WI38 (cell line): Measurements from ENCODE around the gene ALPP.
"Not testable (repeated sequence)": the region's sequence is repeated elsewhere in the genome, so short reads cannot be mapped to it uniquely, and the experiment has no call there.

Experiments
- H3K4me3 ChIP-seq: 2 replicates; pipeline ENCODE4 v1.5.1; 2011; ENCODE audit warnings: low read depth, mild to moderate bottlenecking, control low read depth, low read length
- CTCF ChIP-seq: IDR thresholded peaks from 2 replicates; pipeline ENCODE4 v1.5.1; 2012; ENCODE audit warnings: low read depth, mild to moderate bottlenecking, control low read depth, low read length

Gene ALPP

GRCh38 chr2:232418466-232419244 is 40.1 kb downstream of the ALPP start:
- TF ChIP-seq CTCF = no peak
- no peak overlapping the region for H3K4me3 ChIP-seq

GRCh38 chr2:232419245-232420072 is 40.9 kb downstream of the ALPP start:
- no peak overlapping the region for H3K4me3 ChIP-seq

GRCh38 chr2:232420073-232420454 is 41.5 kb downstream of the ALPP start:
- H3K4me3 ChIP-seq = no peak overlapping the region
- no peak for TF ChIP-seq CTCF

More at GRCh38 chr2:232419245-232420072, 40.9 kb downstream of the ALPP start:
- TF ChIP-seq CTCF = no peak

- no peak overlapping the region for H3K4me3 ChIP-seq
- no peak for TF ChIP-seq CTCF
Observed at GRCh38 chr2:232420463-232421188, 42.1 kb downstream of the ALPP start.

GRCh38 chr2:232421189-232421785 is 42.7 kb downstream of the ALPP start:
- no peak for TF ChIP-seq CTCF
- no peak overlapping the region for H3K4me3 ChIP-seq

- H3K4me3 ChIP-seq = no peak overlapping the region
- TF ChIP-seq CTCF = no peak
Observed at GRCh38 chr2:232422051-232422450, 43.5 kb downstream of the ALPP start.

GRCh38 chr2:232422996-232423395 is 44.4 kb downstream of the ALPP start:
- not testable (repeated sequence) for H3K4me3 ChIP-seq

- H3K4me3 ChIP-seq = not testable (repeated sequence)
Observed at GRCh38 chr2:232423407-232423806, 44.9 kb downstream of the ALPP start.
